ENCODE measurements around the gene MRS2. TPM values are rescaled to one million over a fixed set of nuclear protein-coding genes. Genes with fewer than 3 reads are reported as not detected.

The MRS2 gene
- total RNA-seq, 1 donor from 2014 or later = 49.4 TPM

DNA sequence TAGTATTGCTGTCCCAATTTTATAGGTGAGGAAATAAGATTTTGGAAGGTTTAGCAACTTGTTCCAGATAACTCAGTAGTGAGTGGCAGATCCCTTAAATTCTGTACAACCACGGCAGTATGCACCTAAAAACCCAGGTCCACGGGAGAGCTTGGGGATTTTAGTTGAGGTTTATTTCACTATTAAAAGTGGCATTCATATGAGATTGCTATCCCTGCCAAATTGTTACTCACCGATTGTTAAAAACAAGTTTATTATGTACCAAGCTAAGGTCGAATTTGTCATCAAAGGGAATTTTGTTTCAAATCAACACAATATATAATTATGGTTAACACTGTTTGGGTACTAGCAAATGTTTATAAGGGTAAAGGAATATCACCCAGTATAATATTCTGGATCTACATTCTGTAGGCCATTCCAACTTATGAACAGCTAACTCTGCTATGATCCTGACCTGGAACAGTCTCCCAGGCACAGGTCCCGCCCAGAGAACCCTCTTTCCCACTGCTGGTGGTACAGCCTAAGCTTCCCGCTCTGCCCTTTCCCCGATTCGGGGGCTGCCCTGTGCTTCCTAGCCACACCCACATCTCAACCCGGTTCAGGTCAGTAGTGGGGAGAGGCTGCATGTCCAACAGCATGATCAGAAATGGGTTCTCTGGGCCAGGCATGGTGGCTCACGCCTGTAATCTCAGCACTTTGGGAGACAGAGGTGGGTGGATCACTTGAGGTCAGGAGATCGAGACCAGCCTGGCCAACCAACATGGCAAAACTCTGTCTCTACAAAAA is 61.7 kb downstream of the MRS2 start:
- H3K27me3 Mint-ChIP-seq = no peaks in the 10 kb centered on the region
- H3K4me3 Mint-ChIP-seq (ENCODE audit: low read depth) = no peak overlapping the region
- no peak overlapping the region for H3K27ac Mint-ChIP-seq
- DNase-seq (ENCODE audit: low spot score, unreplicated experiment) = no peak
- H3K9me3 Mint-ChIP-seq (ENCODE audit: low read depth) = no peaks in the 10 kb centered on the region
- no peaks in the 10 kb centered on the region for H3K36me3 Mint-ChIP-seq (ENCODE audit: insufficient read depth)
- no peaks in the 10 kb centered on the region for H3K4me1 Mint-ChIP-seq (ENCODE audit: low read depth)
- TF ChIP-seq, protein P1, sequence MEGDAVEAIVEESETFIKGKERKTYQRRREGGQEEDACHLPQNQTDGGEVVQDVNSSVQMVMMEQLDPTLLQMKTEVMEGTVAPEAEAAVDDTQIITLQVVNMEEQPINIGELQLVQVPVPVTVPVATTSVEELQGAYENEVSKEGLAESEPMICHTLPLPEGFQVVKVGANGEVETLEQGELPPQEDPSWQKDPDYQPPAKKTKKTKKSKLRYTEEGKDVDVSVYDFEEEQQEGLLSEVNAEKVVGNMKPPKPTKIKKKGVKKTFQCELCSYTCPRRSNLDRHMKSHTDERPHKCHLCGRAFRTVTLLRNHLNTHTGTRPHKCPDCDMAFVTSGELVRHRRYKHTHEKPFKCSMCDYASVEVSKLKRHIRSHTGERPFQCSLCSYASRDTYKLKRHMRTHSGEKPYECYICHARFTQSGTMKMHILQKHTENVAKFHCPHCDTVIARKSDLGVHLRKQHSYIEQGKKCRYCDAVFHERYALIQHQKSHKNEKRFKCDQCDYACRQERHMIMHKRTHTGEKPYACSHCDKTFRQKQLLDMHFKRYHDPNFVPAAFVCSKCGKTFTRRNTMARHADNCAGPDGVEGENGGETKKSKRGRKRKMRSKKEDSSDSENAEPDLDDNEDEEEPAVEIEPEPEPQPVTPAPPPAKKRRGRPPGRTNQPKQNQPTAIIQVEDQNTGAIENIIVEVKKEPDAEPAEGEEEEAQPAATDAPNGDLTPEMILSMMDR (IDR thresholded peaks at IDR 0.05; ENCODE audit: unreplicated experiment) = no peak

DNA sequence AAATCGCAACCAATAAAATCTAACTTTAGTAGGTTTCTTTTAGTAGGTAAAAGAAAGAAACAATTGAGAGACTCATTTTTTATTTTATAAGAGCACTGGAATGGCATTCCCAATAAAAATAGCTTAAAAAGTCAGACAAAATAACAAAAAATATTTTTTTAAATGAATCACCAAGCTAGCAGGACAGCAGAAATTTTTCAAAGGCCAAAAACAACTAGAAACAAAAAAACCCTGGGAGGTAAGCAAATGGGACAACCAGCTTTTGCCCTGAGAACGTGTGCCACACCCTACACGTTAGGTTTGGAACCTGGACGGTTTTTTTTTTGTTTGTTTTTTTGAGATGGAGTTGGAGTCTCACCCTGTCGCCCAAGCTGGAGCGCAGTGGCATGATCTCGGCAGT is 67.1 kb downstream of the MRS2 start:
- no peaks in the 10 kb centered on the region for H3K36me3 Mint-ChIP-seq (ENCODE audit: insufficient read depth)
- H3K4me1 Mint-ChIP-seq (ENCODE audit: low read depth) = no peaks in the 10 kb centered on the region
- no peak for DNase-seq (ENCODE audit: low spot score, unreplicated experiment)
- TF ChIP-seq, protein P1 (IDR thresholded peaks at IDR 0.05; ENCODE audit: unreplicated experiment) = no peak
- H3K9me3 Mint-ChIP-seq (ENCODE audit: low read depth) = no peaks in the 10 kb centered on the region
- H3K27ac Mint-ChIP-seq = no peak overlapping the region
- no peak overlapping the region for H3K4me3 Mint-ChIP-seq (ENCODE audit: low read depth)
- H3K27me3 Mint-ChIP-seq = no peaks in the 10 kb centered on the region

DNA sequence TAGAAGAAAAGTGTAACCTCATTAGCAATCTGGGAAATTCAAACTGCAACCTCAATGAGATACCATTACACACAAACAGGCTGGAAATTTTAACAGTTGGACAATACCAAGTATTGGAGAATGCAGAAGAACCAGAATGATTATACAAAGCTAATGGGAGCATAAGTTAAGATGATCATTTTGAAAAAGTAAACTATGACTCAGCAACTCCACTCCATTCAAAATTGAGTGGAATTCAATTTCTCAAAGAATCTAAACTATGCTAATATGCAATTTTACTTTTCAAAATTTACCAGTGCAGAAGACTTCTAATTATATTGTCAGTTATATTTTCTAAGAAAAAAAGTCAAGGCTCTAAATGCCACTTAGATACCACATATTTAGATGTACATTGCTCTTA is 69.4 kb downstream of the MRS2 start:
- DNase-seq (ENCODE audit: low spot score, unreplicated experiment) = no peak
- TF ChIP-seq, protein P1 (IDR thresholded peaks at IDR 0.05; ENCODE audit: unreplicated experiment) = no peak
- H3K4me3 Mint-ChIP-seq (ENCODE audit: low read depth) = no peak overlapping the region
- no peak overlapping the region for H3K27ac Mint-ChIP-seq
- H3K9me3 Mint-ChIP-seq (ENCODE audit: low read depth) = no peaks in the 10 kb centered on the region
- H3K36me3 Mint-ChIP-seq (ENCODE audit: insufficient read depth) = peaks cover 3% of the 10 kb centered on the region
- H3K4me1 Mint-ChIP-seq (ENCODE audit: low read depth) = no peaks in the 10 kb centered on the region
- H3K27me3 Mint-ChIP-seq = no peaks in the 10 kb centered on the region

Other genes with a start within 250 kb of the MRS2 start
- gene DCDC2, start 44.9 kb upstream of the MRS2 start, total RNA-seq = 22.2 and 28.2 TPM in 2 replicates
- 6.6 and 7.4 TPM in 2 replicates for gene GPLD1, start 86.6 kb downstream of the MRS2 start, total RNA-seq
- 14.5 and 14.6 TPM in 2 replicates for gene ALDH5A1, start 92.0 kb downstream of the MRS2 start, total RNA-seq
- 1.2 and 1.4 TPM in 2 replicates for gene KIAA0319, start 243.3 kb downstream of the MRS2 start, total RNA-seq